ENCODE measurements around the gene SH3RF3. TPM values are rescaled to one million over a fixed set of nuclear protein-coding genes. Genes with fewer than 3 reads are reported as not detected.

SH3RF3 gene
- total and polyA plus RNA-seq, 2 of the 13 experiments (the other 11 are each of a cell fraction or from before 2014, with no cell fraction given), result 0.04 TPM; not detected in 1

DNA sequence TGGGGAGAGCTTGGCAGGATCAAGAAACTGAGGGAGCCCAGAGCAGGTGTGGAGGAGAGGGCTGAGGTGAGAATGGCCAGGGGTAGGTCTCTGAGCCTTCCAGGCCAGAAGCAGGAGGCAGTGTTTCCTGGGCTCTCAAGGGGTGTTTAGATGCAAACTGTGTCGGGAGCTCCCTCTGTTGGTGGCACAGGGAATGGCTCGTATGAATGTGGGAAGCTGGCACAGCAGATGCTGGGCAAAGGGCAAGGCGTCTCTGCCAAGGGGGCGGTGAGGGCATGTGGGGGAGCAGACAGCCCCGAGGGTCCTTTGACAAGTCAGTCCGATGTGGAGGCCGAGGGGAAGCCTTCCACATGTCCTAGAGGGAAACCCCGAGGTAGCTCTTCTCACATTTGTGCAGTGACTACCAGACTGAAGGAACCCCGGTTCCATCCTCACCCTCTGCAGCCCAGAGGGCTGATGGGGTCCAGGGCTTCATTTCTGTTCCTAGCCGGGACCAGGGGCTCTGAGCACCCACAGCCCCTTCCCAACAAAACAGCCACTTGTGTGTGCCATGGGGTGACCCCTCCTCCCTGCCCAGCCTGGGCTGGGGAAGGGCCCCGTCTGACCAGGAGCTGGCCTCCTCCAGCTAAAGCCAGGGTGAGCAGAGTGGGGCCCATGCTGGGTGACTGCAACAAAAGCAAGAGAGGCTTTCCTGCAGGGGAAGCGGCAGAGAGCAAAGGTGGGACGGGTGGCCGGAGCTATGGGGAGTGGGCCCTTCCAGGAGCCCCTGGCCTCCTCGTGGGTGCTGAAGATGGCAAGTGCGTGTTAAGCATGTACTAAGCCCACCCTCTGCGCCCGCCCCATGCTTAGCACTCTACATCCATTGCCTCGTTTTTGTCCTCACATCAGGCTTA is 381.4 kb downstream of the SH3RF3 start:
- DNase-seq (ENCODE audit: low spot score) (peak; percentile 75), FAIRE-seq (peak; percentile 90), ATAC-seq (peak; percentile 81)
- Histone ChIP-seq H3K36me3 (replicated peaks in 1 of 2; ENCODE audit: control insufficient read depth in 1 of 2, insufficient read depth in 2 of 2, low read length in 2 of 2) (no peaks in the 10 kb centered on the region), H4K20me1 (ENCODE audit: insufficient read depth, low read length) (no peaks in the 10 kb centered on the region; the same call in 1 of the 2 replicates), H3K27me3 (ENCODE audit: control insufficient read depth in 1 of 2, insufficient read depth in 2 of 2, low read length in 2 of 2) (peaks cover 1 to 29% of the 10 kb centered on the region in 2 experiments; a peak in 3 of 5 replicates), H3K4me1 (ENCODE audit: insufficient read depth, low read length) (peaks cover 5% of the 10 kb centered on the region; the same call in 1 of the 2 replicates), H3K9ac (ENCODE audit: insufficient read depth, low read depth, low read length) (no peak overlapping the region), H3K27ac (ENCODE audit: extremely low read length, insufficient read depth, low read length) (no peak overlapping the region), H3K9me3 (ENCODE audit: low read length) (no peaks in the 10 kb centered on the region), H3K4me2 (ENCODE audit: low read depth, low read length) (no peak overlapping the region), H2AFZ (ENCODE audit: low read length) (no peak overlapping the region), H3K79me2 (ENCODE audit: insufficient read depth, low read length) (no peaks in the 10 kb centered on the region), H3K4me3 (replicated peaks in 1 of 3; ENCODE audit: insufficient read depth in 1 of 3, low read depth in 2 of 3, low read length in 3 of 3) (no peak overlapping the region)
- WGBS (ENCODE audit: low lambda C conversion rate), result 24% methylated on average over 18 of the region's 19 CpGs
- intact Hi-C loops (cut with micrococcal nuclease; ENCODE audit: unreplicated experiment), result no loop called here
- CTCF ChIA-PET (ENCODE audit: low intra/inter-chr PET ratio, low total read pairs), result interaction anchor here (2.5 kb wide), 1 partner anchor 383 kb away, joined by 38 read pairs; the partner anchor contains the start of gene SH3RF3
- in situ Hi-C loops (cut with HindIII; ENCODE audit: extremely low pct_ligation_motif_present, low pct_unique_long_range_greater_than_20kb), result no loop called here
- POLR2A ChIA-PET, result no interaction called here
- no TSS peak for BruUV-seq (replicated peaks)
- TF ChIP-seq, protein P1, sequence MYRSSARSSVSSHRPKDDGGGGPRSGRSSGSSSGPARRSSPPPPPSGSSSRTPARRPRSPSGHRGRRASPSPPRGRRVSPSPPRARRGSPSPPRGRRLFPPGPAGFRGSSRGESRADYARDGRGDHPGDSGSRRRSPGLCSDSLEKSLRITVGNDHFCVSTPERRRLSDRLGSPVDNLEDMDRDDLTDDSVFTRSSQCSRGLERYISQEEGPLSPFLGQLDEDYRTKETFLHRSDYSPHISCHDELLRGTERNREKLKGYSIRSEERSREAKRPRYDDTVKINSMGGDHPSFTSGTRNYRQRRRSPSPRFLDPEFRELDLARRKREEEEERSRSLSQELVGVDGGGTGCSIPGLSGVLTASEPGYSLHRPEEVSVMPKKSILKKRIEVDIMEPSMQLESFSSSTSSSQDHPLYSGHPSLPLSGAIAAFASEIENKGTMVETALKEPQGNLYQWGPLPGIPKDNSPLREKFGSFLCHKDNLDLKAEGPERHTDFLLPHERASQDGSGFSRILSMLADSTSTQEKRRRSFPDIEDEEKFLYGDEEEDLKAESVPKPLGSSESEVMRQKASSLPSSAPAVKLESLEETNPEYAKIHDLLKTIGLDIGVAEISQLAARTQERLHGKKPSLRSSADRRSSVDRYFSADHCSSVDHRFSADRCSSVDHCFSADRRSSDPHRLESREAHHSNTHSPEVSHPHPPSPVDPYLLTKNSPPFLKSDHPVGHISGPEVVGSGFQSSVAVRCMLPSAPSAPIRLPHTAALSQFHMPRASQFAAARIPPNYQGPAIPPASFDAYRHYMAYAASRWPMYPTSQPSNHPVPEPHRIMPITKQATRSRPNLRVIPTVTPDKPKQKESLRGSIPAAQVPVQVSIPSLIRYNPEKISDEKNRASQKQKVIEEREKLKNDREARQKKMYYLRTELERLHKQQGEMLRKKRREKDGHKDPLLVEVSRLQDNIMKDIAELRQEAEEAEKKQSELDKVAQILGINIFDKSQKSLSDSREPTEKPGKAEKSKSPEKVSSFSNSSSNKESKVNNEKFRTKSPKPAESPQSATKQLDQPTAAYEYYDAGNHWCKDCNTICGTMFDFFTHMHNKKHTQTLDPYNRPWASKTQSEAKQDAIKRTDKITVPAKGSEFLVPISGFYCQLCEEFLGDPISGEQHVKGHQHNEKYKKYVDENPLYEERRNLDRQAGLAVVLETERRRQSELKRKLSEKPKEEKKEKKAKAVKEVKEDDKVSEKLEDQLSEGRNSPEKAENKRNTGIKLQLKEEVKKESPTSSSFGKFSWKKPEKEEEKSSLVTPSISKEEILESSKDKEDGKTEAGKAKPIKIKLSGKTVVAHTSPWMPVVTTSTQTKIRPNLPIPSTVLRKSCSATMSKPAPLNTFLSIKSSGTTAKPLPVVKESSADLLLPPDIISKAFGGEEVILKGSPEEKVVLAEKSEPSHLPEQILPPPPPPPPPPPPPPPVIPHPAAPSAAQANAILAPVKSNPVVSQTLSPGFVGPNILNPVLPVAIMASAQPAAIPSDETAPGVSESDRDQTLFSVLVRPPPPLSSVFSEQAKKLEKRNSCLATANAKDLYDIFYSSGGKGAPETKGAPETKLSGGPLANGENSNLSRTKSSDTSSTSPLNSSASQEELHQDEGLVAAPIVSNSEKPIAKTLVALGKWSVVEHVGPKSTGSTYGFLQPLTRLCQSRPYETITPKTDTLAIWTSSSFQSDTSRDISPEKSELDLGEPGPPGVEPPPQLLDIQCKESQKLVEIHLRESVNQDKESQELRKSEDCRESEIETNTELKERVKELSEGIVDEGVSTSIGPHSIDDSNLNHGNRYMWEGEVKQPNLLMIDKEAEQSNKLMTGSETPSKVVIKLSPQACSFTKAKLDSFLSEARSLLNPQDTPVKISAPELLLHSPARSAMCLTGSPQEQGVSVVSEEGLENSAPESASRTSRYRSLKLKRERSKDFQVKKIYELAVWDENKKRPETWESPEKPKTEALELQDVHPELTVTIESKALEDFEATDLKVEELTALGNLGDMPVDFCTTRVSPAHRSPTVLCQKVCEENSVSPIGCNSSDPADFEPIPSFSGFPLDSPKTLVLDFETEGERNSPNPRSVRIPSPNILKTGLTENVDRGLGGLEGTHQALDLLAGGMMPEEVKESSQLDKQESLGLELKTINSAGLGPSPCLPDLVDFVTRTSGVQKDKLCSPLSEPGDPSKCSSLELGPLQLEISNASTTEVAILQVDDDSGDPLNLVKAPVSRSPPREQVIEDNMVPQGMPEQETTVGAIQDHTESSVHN (CRISPR knock-in tag; IDR thresholded peaks at IDR 0.05), result 0 out of 2 replicates have a peak, but pooled peaks have one; percentile 34
- TF ChIP-seq, protein P2, sequence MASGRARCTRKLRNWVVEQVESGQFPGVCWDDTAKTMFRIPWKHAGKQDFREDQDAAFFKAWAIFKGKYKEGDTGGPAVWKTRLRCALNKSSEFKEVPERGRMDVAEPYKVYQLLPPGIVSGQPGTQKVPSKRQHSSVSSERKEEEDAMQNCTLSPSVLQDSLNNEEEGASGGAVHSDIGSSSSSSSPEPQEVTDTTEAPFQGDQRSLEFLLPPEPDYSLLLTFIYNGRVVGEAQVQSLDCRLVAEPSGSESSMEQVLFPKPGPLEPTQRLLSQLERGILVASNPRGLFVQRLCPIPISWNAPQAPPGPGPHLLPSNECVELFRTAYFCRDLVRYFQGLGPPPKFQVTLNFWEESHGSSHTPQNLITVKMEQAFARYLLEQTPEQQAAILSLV (CRISPR knock-in tag; IDR thresholded peaks at IDR 0.05; ENCODE audit: borderline replicate concordance), result peak; percentile 42; the same call in 1 of the 2 replicates
- TF ChIP-seq, protein P3, sequence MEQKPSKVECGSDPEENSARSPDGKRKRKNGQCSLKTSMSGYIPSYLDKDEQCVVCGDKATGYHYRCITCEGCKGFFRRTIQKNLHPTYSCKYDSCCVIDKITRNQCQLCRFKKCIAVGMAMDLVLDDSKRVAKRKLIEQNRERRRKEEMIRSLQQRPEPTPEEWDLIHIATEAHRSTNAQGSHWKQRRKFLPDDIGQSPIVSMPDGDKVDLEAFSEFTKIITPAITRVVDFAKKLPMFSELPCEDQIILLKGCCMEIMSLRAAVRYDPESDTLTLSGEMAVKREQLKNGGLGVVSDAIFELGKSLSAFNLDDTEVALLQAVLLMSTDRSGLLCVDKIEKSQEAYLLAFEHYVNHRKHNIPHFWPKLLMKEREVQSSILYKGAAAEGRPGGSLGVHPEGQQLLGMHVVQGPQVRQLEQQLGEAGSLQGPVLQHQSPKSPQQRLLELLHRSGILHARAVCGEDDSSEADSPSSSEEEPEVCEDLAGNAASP (CRISPR knock-in tag; IDR thresholded peaks at IDR 0.05; ENCODE audit: borderline replicate concordance), result 0 out of 2 replicates have a peak, but pooled peaks have one; percentile 16
- TF ChIP-seq SMAD3 (CRISPR knock-in tag; IDR thresholded peaks at IDR 0.05), result 0 out of 2 replicates have a peak, but pooled peaks have one; percentile 22
- TF ChIP-seq, protein P4, sequence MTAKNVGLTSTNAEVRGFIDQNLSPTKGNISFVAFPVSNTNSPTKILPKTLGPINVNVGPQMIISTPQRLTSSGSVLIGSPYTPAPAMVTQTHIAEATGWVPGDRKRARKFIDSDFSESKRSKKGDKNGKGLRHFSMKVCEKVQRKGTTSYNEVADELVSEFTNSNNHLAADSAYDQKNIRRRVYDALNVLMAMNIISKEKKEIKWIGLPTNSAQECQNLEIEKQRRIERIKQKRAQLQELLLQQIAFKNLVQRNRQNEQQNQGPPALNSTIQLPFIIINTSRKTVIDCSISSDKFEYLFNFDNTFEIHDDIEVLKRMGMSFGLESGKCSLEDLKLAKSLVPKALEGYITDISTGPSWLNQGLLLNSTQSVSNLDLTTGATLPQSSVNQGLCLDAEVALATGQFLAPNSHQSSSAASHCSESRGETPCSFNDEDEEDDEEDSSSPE (CRISPR knock-in tag; IDR thresholded peaks at IDR 0.05), result no peak
- TF ChIP-seq ZNF891 (CRISPR knock-in tag; IDR thresholded peaks at IDR 0.05), result peak; percentile 55; the same call in 1 of the 2 replicates
- peak; percentile 61; the same call in 1 of the 2 replicates for TF ChIP-seq ZNF136 (CRISPR knock-in tag; IDR thresholded peaks at IDR 0.05; ENCODE audit: low read depth)
